Esophagus muscularis mucosa (tissue), 3 donors: ENCODE results near the gene CHD3.

ENCODE experiments used
- CTCF ChIP-seq, 3 experiments: fragments of 200-600 bp in 2 of 3; fragments of 450-650 bp in 1 of 3; sonication (generic) in 2 of 3; IDR thresholded peaks; one replicate each; pipeline ENCODE4 v1.5.1; 2017 to 2019; ENCODE audit warnings: antibody characterized with exemption in 3 of 3, mild to moderate bottlenecking in 2 of 3, moderate library complexity in 1 of 3
- POLR2A ChIP-seq: fragments of 450-650 bp; IDR thresholded peaks from one replicate; pipeline ENCODE4 v1.6.1; 2017; ENCODE audit warnings: antibody characterized with exemption, moderate library complexity, mild to moderate bottlenecking, low read depth
- POLR2AphosphoS5 ChIP-seq, 2 donors: sonication (generic); formaldehyde crosslinking; IDR thresholded peaks; one replicate each; pipeline ENCODE4 v1.6.1; 2017; ENCODE audit warnings: antibody characterized with exemption in 2 of 2

GRCh38 chr17:7858522-7858810 is 30.1 kb upstream of the CHD3 start:
- TF ChIP-seq CTCF (IDR thresholded peaks at IDR 0.05), result peak; percentile 37 to 56 (median 53)
- TF ChIP-seq POLR2A, result no peak
- no peak for TF ChIP-seq POLR2AphosphoS5 (IDR thresholded peaks at IDR 0.05)
